B cell (primary cell): ENCODE data around the gene MGMT.

ENCODE experiments used
- EZH2 ChIP-seq: IDR thresholded peaks from 2 replicates; pipeline ENCODE4 v1.6.1; 2012; ENCODE audit warnings: borderline replicate concordance, low read depth, mild to moderate bottlenecking, moderate library complexity, low read length; ENCODE audit not compliant: insufficient read depth, poor library complexity, severe bottlenecking
- TF ChIP-seq, protein P1 (sequence below): fragments of 200-600 bp; IDR thresholded peaks from one replicate; pipeline ENCODE4 v1.8.0; 2022; ENCODE audit warnings: antibody characterized with exemption, mild to moderate bottlenecking

DNA sequence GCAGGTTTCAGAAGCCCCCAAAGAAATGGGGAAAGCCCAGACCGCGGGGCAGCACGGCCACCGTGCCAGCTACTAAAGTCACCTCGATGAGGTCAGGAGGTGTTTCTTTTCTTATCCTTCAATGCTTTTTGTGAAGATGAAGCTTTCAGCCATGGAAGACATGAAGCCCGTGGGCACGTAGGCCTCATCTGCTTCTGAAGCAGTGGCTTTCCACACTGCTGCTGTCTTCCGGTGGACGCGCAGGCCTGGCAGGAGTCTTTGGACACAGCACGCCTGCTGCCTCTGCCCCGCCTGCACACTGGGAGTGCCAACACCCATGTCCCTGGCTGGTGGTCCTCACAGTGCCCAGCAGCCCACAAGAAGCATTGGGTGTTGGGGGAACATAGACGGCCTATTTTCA lies 311.5 kb downstream of the MGMT start:
- no peak for TF ChIP-seq EZH2
- TF ChIP-seq, protein P1, sequence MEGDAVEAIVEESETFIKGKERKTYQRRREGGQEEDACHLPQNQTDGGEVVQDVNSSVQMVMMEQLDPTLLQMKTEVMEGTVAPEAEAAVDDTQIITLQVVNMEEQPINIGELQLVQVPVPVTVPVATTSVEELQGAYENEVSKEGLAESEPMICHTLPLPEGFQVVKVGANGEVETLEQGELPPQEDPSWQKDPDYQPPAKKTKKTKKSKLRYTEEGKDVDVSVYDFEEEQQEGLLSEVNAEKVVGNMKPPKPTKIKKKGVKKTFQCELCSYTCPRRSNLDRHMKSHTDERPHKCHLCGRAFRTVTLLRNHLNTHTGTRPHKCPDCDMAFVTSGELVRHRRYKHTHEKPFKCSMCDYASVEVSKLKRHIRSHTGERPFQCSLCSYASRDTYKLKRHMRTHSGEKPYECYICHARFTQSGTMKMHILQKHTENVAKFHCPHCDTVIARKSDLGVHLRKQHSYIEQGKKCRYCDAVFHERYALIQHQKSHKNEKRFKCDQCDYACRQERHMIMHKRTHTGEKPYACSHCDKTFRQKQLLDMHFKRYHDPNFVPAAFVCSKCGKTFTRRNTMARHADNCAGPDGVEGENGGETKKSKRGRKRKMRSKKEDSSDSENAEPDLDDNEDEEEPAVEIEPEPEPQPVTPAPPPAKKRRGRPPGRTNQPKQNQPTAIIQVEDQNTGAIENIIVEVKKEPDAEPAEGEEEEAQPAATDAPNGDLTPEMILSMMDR = no peak
